ENCODE measurements around the gene SCN8A. TPM values are rescaled to one million over a fixed set of nuclear protein-coding genes. Genes with fewer than 3 reads are reported as not detected.
A peak's percentile ranks its signal among the peaks of the same experiment; 100 is the strongest.

SCN8A gene
- total and polyA plus RNA-seq, 2 donors from 2014 or later: 0.34 to 1.4 TPM

DNA sequence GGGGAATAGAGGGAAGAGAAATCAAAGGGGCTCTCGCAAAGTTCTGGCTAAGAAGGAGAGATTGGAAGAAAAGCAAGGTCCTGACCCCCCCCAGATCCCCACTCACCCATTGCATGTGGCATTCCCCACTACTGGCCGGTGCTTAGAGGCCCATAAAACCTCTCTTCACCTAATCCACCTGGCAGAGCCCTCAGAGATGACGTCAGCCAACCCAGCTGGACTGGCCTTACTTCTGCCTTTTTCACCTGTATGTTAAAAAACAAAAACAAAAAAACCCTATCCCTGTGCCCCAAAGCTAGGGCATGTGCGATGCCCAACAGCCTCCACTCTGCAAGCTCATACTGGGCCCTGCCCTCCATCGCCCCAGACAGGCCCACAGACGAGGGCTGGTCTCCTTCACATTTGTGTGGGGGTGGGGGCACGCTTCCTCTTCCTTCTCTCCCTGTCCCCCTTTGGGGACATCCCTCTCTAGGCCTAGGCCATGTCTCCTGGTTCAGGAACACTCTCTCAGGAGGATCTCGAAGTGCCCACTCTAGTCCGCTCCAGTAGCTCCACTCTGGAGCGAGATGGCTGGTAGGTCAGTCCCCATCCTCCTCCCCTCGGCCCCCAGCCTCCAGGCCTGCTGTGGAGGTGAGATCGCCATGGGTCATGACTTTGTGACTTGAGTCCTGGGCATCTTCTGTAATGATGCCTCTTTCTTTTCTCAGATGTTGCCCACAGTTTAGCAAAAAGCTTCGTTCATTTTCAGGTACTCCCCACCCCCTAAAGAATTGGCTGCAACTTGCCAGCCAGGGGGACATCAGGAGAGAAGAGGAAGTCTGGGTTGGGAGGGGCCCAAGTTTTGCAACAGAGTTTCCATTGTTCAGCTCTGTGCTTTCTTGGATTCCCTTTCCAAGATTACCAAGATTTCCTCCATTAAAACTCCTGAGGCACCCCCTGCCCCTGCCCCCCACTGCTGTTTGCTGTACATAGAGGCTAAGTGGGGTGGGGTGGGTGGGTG is 220.5 kb downstream of the SCN8A start:
- H3K9me3 ChIP-seq (ENCODE audit: control insufficient read depth in 2 of 3, insufficient read depth in 1 of 3, low read length in 3 of 3): no peaks in the 10 kb centered on the region
- H3K4me3 ChIP-seq (ENCODE audit: low read length in 3 of 3): no peak overlapping the region
- TF ChIP-seq, protein P1, sequence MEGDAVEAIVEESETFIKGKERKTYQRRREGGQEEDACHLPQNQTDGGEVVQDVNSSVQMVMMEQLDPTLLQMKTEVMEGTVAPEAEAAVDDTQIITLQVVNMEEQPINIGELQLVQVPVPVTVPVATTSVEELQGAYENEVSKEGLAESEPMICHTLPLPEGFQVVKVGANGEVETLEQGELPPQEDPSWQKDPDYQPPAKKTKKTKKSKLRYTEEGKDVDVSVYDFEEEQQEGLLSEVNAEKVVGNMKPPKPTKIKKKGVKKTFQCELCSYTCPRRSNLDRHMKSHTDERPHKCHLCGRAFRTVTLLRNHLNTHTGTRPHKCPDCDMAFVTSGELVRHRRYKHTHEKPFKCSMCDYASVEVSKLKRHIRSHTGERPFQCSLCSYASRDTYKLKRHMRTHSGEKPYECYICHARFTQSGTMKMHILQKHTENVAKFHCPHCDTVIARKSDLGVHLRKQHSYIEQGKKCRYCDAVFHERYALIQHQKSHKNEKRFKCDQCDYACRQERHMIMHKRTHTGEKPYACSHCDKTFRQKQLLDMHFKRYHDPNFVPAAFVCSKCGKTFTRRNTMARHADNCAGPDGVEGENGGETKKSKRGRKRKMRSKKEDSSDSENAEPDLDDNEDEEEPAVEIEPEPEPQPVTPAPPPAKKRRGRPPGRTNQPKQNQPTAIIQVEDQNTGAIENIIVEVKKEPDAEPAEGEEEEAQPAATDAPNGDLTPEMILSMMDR (IDR thresholded peaks at IDR 0.05; ENCODE audit: borderline replicate concordance, extremely low read depth, insufficient read depth): no peak
- H3K36me3 ChIP-seq (ENCODE audit: control insufficient read depth in 2 of 3, insufficient read depth in 3 of 3, low read length in 3 of 3): no peaks in the 10 kb centered on the region
- H3K27me3 ChIP-seq (ENCODE audit: control insufficient read depth, insufficient read depth, low read length): no peaks in the 10 kb centered on the region
- no peak for FAIRE-seq
- DNase-seq: peak in 1 of 5 donors; percentile 40
- intact Hi-C loops (cut with DNase I): no loop called here
- no peak overlapping the region for H3K9ac ChIP-seq (ENCODE audit: low read length in 3 of 3)
- H3K4me1 ChIP-seq (ENCODE audit: control insufficient read depth in 2 of 3, insufficient read depth in 2 of 3, low read depth in 1 of 3, low read length in 3 of 3): peaks cover 0 to 2% (median 0%) of the 10 kb centered on the region in 3 donors
- H3K27ac ChIP-seq (ENCODE audit: low read depth in 2 of 2, low read length in 2 of 2): no peak overlapping the region

DNA sequence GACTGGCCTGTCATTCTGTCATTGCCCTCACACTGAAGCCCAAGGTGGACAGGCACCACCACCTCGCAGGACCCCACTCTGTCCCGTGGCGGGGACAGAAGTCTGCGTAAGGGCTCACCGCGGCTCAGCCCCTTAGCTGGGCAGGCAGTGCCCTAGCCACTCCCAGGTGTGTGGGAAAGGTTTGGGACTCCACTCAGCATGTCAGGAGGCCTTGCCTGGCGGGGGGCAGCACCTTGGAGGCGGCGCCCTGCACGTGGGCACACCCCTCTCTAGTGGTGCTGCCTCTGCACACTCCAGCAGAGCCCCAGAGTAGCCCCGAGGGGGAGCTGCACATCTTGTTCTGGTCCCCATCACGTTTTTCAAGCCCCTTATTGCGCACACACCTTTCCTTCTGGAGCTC is 221.8 kb downstream of the SCN8A start:
- intact Hi-C loops (cut with DNase I): no loop called here
- Histone ChIP-seq H3K4me1 (ENCODE audit: control insufficient read depth in 2 of 3, insufficient read depth in 2 of 3, low read depth in 1 of 3, low read length in 3 of 3) (peaks cover 0 to 2% (median 0%) of the 10 kb centered on the region in 3 donors), H3K4me3 (ENCODE audit: low read length in 3 of 3) (no peak overlapping the region), H3K36me3 (ENCODE audit: control insufficient read depth in 2 of 3, insufficient read depth in 3 of 3, low read length in 3 of 3) (no peaks in the 10 kb centered on the region), H3K27ac (ENCODE audit: low read depth in 2 of 2, low read length in 2 of 2) (no peak overlapping the region), H3K27me3 (ENCODE audit: control insufficient read depth, insufficient read depth, low read length) (no peaks in the 10 kb centered on the region), H3K9ac (ENCODE audit: low read length in 3 of 3) (no peak overlapping the region), H3K9me3 (ENCODE audit: control insufficient read depth in 2 of 3, insufficient read depth in 1 of 3, low read length in 3 of 3) (no peaks in the 10 kb centered on the region)
- TF ChIP-seq, protein P1 (IDR thresholded peaks at IDR 0.05; ENCODE audit: borderline replicate concordance, extremely low read depth, insufficient read depth): no peak
- FAIRE-seq (no peak), DNase-seq (peak in 1 of 5 donors; percentile 41)

- intact Hi-C loops (cut with DNase I): no loop called here
- H3K9ac ChIP-seq (ENCODE audit: low read length in 3 of 3): peak overlapping the region in 1 of 3 donors; percentile 12
- DNase-seq: peak in 2 of 5 donors; percentile 43 to 80
- no peaks in the 10 kb centered on the region for H3K36me3 ChIP-seq (ENCODE audit: control insufficient read depth in 2 of 3, insufficient read depth in 3 of 3, low read length in 3 of 3)
- no peak for FAIRE-seq
- H3K27ac ChIP-seq (ENCODE audit: low read depth in 2 of 2, low read length in 2 of 2): no peak overlapping the region
- H3K9me3 ChIP-seq (ENCODE audit: control insufficient read depth in 2 of 3, insufficient read depth in 1 of 3, low read length in 3 of 3): no peaks in the 10 kb centered on the region
- H3K4me1 ChIP-seq (ENCODE audit: control insufficient read depth in 2 of 3, insufficient read depth in 2 of 3, low read depth in 1 of 3, low read length in 3 of 3): peaks cover 0 to 2% (median 0%) of the 10 kb centered on the region in 3 donors
- TF ChIP-seq, protein P1 (IDR thresholded peaks at IDR 0.05; ENCODE audit: borderline replicate concordance, extremely low read depth, insufficient read depth): no peak
- H3K27me3 ChIP-seq (ENCODE audit: control insufficient read depth, insufficient read depth, low read length): no peaks in the 10 kb centered on the region
- peak overlapping the region in 1 of 3 donors; percentile 43 for H3K4me3 ChIP-seq (ENCODE audit: low read length in 3 of 3)
These were observed 222.9 kb downstream of the SCN8A start for GRCh38 chr12:51813931-51814310.
